HL-60/S4 treated with retinoic acid at 250 ng/mL for 4 days and 3 days (cell line): ENCODE data around the gene KRTAP5-1.
"Not testable (repeated sequence)": the region's sequence is repeated elsewhere in the genome, so short reads cannot be mapped to it uniquely, and the experiment has no call there.

Source experiments
- in situ Hi-C: fragments of 300-500 bp; cut with MboI; formaldehyde crosslinking; loops from 2 replicates; pipeline ENCODE4 v1.7.0; 2022; ENCODE audit warnings: low sequenced_read_pairs

The KRTAP5-1 gene

DNA sequence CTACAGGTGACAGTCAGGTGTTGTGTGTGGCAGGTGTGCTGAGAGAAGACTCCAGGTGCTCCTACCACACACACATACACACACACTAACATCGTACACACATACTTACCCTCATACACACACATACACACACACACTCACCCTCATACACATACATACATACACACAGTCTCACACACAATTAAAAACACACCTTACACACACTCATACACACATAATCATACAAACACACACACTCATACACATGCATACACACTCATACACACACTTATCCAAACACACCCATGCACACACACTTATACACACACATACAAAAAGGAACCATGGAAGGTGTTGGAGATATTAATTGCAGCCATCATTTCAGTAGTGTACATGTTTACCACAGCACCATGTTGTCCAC lies 18.5 kb upstream of the KRTAP5-1 start:
- in situ Hi-C loops, result no loop called here

DNA sequence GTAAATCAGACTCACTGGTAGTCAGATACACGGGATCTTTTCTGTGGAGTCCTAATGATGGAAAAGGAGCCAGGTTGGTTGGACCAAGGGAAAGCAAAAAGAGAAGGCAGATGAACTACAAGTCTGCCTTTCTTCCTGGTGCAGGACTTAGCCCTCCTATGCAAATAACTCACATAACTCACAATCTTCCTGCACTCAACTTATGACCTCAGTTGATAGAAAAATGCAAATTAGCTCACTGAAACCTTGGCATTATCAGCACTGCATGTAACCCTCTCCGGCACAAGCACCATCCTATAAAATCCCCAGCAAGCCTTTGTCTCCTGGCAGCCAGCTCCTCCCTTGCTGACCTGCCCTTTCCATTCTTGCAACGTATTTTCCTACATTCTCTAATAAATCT lies 16.6 kb upstream of the KRTAP5-1 start:
- in situ Hi-C loops, result not testable (repeated sequence)

DNA sequence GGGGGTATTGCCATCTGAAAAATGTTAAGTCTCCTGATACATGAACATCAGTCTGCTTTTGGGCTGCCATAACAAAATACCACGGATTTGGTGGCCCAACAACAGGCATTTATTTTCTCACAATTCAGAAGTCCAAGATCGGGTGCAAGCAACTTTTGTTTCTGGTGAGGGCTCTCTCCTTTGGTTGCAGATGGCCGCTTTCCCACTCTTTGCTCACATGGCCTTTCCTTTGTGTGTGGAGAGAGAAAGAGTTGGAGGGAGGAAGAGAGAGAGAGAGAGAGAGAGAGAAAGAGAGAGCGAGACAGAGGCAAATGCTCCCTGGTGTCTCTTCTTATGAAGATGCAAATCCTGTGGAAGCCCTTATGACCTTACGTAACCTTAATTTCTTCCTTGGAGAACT lies 15.5 kb upstream of the KRTAP5-1 start:
- in situ Hi-C loops, result no loop called here

DNA sequence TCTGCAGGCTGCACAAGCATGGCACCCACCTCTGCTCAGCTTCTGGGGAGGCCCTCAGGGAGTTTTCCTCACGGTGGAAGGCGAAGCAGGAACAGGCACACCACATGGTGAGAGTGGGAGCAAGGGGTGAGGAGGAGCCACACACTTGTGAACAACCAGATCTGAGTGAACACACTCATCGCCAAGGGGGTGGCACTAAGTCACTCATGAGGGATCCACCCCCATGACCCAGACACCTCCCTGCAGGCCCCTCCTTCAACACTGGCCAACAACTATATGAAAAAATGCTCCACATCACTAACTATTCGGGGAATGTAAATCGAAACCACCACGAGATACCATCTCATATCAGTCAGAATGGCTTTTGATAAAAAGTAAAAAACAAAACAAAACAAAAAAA lies 13.7 kb upstream of the KRTAP5-1 start:
- in situ Hi-C loops, result no loop called here

DNA sequence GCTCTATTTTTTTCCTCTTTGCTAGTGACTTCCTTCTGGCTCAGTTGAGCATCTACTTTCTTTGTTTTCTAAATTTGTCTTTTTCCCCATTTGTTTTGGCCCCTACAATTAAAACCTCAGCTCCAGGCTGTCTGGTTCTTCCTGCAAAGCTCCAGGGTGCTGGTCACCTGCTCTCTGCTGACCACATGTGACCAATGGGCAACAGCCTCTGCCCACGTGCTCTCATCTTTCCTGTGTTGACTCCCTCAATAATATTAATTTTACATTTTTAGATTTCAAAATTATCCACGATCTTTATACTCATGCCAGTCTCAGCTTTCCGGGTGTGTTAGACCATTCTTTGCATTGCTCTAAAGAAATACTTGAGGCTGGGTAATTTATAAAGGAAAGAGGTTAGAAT lies 13.3 kb upstream of the KRTAP5-1 start:
- in situ Hi-C loops, result not testable (repeated sequence)

DNA sequence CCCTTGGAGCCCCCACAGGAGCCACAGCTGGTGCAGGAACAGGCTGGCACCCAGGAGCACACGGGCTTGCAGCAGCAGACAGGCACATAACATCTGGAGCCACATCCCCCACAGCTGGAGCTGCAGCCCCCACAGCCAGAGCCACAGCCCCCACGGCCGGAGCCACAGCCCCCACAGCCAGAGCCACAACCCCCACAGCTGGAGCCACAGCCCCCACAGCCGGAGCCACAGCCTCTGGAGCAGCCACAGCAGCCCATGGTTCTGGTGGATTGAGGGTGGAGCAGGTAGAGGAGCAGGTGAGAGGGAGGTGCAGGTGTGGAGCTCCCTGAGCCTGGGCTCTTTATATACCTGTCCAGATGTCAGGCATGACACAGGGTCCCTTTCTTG lies 12.9 kb upstream of the KRTAP5-1 start, which contains the start of gene KRTAP5-2:
Gene KRTAP5-2, minus strand, starts transcription at position 301 of the 387 bp plus-strand sequence. Its CDS starts 44 bp downstream, at position 257.
- in situ Hi-C loops, result no loop called here

DNA sequence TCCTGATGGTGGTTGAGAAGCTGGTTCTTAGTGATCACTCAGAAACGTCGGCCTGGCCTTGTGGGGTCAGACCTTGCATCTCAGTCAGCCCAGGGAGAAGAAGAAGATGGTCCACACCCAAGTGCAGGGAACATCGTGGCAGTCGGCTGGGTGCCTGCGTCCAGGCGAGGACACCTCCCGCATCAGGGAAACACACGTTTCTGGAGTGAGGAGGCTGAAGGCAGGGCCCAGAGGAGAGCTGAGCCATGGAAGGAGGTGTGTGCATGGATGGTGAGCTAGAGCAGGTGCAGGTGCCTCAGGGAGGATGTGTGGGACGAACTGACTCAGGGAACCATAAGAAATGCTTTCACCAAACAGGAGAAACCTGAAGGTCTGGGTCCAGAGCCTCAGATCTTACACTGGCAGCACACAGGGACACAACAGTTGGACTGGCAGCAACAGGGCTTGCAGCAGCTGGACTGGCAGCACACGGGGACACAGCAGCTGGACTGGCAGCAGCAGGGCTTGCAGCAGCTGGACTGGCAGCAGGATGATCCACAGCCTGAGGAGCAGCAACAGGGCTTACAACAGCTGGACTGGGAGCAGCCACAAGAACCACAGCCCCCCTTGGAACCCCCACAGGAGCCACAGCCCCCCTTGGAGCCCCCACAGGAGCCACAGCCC lies 12.4 kb upstream of the KRTAP5-1 start:
- in situ Hi-C loops, result no loop called here

DNA sequence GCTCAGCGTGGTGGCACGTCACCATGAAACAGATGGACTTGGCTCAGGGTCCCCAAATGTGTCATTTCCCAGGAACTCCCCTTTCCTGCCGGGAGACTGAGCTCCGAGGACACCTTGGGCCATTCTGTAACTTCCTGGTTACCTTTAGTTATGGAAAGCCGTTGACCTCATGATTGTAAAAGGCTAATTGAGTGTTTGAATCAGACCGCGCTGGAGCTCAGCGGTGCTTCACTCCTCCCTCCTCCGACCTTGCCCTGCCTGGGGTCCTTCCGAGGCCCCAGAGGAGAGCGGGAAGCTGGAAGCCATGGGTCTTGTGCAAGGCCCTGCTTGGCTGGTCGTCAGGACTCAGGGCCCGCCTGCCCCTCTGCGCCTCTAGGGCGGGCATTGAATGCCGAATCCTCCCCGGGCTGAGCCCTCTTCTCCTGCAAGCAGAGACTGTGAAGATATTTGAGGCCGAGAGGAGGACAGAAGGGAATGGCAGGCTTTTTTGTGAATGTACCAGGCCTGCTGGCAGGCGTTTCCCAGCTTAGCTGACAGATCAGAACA lies 11.6 kb upstream of the KRTAP5-1 start:
- in situ Hi-C loops, result not testable (repeated sequence)

DNA sequence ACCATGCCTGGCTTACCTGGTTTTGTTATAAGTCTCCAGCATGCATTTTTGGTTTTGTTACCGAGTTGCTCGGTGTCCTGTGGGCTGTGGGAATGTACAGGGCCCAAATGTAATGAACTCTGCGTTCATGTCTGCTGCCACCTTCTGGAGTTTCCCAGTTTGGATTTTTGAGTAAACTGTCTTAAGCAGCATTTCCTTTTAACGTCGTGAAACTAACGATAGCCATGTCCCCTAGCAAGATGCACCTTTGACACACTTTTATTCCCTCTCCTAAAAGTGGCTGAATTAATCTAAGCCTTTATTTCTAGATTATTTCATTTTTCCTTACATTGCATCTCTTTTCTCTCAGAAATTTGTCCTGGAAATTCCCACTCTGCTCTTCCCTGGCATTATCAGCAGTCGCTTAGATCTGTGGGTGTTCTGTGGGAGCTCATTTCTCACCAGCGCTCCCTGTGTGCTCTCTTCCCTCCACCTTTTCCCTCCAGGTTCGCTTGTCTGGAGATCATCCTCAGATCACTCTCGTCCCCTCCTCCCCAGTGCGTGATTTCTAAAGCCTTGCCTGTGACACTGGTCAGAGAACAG lies 11.0 kb upstream of the KRTAP5-1 start:
- in situ Hi-C loops, result not testable (repeated sequence)

DNA sequence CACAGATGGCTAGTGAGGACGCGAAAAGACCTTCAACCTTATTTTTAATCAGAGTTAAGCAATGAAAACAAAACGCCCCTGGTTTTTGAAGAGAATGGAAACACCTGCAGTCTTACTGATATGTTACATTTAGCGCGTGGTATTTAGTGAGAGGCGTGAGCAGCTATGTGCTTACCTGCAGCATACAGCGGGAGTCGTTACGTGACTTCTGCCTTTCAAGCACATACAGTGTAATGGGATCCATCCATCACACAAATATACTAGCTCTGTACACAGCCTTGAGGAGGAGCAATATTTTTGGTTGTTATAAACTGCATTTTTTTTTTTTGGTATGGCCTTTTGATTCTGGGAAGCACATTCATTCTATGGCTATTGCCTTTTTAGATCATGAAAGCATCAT lies 7.5 kb upstream of the KRTAP5-1 start:
- in situ Hi-C loops, result no loop called here

DNA sequence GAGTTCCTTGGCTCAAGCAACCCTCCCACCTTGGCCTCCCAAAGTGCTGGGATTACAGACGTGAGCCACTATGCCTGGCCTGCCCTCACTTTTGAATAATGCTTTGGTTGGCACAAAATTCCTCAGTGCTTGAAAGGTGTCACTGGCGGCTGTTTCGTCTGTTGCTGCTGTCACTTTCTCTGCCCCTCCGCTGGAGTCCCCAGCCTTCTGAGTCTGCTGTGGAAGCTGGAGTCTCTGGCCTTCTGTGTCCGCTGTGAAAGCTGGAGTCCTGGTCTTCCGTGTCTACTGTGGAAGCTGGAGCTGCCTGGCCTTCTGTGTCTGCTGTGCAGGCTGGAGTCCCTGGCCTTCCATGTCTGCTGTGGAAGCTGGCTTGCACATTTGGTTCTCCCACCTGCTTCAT lies 4.9 kb upstream of the KRTAP5-1 start:
- in situ Hi-C loops, result no loop called here

DNA sequence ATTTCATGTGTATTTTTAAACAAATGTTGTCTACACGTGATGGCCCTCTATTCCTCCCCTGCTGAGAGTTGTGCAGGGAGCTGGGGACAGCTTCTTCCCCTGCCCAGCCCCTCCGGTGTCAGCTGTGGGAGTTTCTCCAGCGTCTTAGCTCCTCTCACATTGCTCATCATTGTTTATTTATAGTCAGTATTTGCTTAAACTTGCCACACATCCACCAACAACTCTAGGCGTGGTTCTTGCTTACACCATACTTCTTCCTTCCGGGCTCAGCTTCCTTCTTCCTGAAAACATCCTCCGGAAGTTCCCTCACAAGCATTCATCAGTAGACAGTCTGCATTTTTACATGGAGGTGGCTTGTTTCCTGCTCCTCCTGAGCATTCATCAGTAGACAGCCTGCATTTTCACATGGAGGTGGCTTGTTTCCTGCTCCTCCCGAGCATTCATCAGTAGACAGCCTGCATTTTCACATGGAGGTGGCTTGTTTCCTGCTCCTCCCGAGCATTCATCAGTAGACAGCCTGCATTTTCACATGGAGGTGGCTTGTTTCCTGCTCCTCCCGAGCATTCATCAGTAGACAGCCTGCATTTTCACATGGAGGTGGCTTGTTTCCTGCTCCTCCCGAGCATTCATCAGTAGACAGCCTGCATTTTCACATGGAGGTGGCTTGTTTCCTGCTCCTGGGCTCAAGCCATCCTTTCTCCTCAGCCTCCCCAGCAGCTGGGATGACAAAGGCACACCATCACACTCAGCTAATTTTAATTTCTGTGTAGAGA lies 4.3 kb upstream of the KRTAP5-1 start:
- in situ Hi-C loops, result not testable (repeated sequence)

DNA sequence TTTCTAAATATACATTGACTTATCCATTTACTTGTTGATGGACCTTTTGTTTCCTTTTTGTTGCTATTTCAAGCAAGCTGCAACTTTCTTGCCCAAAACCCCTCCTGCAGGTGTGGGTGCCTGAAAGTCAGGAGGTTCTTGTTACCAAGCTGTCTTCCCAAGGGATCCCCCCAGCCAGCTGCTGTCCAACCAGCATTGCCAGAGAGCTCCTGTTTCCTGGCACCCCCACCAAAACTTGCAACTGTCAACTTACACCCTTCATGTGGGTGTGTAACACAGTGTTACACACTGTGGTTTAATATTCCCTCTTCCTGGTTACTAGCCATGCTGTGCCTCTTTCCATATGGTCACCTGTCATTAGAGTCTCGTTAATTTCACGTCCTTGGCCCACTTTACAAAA lies 1.6 kb upstream of the KRTAP5-1 start:
- in situ Hi-C loops, result no loop called here

DNA sequence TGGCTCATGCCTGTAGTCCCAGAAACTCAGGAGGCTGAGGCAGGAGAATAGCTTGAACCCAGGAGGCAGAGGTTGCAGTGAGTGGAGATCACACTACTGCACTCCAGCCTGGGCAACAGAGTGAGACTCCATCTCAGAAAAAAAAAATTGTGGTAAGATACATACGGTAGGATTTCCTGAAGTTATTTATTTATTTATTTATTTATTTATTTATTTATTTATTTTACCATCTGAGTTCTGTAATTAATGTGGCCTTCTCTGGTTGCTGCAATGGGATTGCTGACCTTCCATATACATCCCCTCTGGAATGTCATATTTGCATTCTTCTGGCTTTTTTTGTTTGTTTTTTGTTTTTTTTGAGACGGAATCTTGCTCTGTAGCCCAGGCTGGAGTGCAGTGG lies 2.2 kb downstream of the KRTAP5-1 start:
- in situ Hi-C loops, result not testable (repeated sequence)

DNA sequence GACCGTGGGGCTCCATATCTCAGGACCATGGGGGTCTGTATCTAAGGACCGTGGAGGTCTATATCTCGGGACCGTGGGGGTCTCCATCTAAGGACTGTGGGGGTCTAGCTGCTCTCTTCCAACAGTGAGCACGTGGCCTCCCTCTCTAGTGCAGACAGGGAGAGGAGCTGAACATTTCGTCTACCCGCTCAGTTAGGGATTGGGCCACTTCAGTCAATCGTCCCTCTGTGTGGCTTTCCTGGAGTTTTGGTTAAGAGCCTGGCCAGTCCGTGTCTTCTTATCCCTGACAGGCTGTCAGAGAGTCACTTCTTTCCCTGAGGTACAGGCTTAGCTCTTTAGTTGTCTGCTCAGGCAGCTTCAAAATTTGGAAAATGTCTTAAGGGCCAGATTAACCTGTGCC lies 3.1 kb downstream of the KRTAP5-1 start:
- in situ Hi-C loops, result no loop called here

DNA sequence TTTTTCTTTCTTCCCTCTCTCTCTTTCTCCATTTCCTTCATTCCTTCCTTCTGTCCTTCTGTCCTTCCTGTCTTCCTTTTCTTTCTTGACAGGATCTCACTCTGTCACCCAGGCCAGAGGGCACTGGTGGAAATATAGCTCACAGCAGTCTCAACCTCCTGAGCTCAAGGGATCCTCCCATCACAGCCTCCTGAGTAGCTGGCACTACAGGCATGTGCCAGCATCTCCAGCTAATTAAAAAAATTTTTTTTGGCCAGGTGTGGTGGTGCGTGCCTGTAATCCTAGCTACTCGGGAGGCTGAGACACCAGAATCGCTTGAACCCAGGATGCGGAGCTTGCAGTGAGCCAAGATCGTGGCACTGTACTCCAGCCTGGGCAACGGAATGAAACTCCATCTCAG lies 8.3 kb downstream of the KRTAP5-1 start:
- in situ Hi-C loops, result no loop called here

DNA sequence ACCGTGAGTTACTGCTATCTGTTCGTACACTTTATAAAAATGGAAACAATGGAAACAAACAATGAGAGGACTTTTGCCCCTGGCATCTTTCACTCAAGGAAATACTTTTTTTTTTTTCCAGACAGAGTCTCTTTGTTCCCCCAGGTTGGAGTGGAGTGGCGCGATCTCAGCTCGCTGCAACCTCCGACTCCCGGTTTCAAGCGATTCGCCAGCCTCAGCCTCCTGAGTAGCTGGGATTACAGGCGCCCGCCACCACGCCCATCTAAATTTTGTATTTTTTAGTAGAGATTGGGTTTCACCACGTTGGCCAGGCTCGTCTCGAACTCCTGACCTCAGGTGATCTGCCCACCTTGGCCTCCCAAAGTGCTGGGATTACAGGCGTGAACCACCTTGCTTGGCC lies 9.3 kb downstream of the KRTAP5-1 start:
- in situ Hi-C loops, result not testable (repeated sequence)

DNA sequence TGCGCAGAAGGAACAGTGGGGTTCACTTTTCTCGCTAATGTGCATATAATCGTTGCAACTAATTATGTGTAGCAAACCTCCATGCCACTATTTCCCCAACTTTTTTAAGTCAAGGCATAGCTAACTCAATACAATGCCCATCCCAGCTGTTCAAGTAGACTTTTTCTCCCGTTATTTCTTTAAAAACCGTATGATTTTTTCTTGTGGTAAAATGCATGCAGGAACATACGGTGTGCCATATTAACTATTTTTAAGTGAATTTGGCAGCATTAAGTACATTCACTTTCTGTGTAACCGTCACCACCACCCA lies 10.2 kb downstream of the KRTAP5-1 start:
- in situ Hi-C loops, result no loop called here

DNA sequence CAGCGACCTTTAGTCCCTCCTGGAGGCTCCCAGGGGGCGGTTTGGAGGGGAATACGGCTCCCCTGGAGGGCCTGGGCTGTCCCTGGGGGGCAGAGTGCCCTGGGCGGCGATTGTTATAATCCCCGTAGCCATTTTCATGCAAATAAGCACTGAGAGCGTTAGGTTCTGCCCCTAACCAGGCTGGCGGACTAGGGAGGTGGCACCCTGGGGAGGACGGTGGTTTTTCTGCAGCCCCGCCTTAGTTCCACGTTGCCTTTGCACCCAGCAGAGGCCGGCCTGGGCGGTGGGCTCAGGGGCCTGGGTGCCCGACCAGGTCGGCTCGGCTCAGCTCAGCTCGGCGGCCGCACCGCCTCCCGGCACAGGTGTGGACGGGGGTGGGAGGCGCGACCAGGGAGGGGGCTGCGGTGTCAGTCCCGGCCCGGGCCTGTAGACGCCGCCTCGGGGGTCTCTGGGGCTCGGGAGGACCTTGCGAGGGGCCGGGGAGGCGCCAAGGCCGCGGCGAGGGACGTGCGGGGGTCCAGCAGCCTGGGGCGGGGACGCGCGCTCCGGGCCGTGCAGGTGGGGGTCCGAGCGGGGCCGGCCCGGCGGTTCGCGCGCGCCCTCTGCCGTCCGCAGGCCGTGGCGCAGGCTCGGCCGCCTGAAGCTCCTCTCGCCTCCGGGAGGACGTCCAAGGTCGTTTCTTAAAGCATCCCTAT lies 10.7 kb downstream of the KRTAP5-1 start:
- in situ Hi-C loops, result no loop called here

DNA sequence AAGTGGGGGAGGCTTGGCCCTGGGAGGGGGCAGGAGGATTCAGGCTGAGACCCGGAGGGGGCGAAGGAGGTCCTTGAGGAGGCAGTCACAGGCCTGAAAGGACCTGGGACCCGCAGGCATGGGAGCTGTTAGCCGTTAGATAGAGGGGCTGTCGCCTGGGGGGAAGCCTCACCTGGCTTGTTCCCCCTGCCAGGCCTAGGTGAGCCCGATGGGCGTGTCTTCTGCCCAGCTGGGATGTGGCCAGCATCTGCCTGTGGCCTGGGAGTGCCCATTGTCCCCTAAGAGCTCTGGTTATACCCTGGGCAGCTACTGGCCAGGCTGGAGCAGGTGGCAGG lies 11.2 kb downstream of the KRTAP5-1 start:
- in situ Hi-C loops, result no loop called here

DNA sequence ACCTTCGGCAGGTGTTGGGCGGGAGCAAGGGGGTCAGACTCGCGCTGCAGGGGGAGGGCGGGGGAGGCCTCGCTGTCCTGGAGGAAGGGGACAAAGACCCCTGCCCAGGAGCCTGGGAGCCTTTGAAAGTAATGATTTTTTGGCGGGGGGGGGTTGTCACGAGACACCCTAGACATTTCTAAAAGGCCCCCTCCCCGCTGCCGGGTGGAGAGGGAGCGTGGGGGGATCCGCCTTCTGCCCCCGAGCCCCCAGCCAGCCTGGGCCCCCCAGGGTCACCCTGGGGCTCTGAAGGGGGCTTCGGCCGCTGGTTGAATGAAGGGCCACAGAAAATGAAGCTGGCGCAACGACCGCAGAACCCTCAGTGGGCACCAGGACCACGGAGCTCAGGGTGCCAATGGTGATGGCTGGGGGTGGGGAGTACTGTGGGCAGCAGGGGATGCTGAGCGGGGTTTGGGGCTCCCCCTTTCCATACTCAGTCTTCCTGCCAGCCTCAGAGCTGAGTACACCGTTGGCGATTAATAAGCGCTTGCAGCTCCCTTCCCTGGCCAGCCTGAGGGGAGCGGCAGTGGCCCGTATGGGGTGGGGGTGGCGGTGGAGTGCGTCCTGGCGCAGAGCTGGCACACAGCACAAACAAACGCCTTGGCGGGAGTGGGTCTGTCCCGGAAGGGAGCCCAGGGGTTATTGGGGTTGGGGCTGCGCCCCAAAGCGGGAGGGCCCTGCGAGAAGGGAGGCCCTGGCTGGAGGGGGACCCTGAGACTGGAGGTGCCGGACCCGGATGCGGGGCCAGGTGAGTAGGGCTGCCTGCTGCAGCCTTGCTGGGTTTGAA lies 11.8 kb downstream of the KRTAP5-1 start:
- in situ Hi-C loops, result no loop called here
